ENCODE results near the gene SUN2.

DNA sequence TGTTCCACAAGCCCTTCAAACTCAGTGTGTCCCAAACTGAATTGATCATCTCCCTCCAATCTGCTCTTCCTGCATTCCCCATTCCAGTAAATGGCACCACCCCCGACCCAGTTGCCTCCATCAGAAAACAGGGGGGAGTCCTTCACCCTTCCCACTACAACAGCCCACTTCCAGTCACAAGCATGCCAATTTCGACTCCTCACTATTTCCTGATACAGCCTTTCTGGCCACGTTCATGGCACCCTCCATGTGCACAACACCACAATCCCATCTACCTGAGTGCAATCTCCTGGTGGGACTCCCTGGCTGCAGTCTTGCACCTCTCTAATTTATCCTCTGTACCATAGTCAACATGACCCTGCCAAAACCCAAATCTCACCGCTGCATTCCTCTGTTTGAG, 39.8 kb upstream of the SUN2 start:
- TF ChIP-seq POLR2A (IDR thresholded peaks at IDR 0.05; ENCODE audit: low read depth, low read length) (no peak), TAF1 (IDR thresholded peaks at IDR 0.05; ENCODE audit: borderline replicate concordance, low read depth, low read length) (no peak)
